ENCODE measurements around the gene LRRC9. TPM values are rescaled to one million over a fixed set of nuclear protein-coding genes. Genes with fewer than 3 reads are reported as not detected.

LRRC9 gene
- polyA plus RNA-seq, 3 donors, result not detected

DNA sequence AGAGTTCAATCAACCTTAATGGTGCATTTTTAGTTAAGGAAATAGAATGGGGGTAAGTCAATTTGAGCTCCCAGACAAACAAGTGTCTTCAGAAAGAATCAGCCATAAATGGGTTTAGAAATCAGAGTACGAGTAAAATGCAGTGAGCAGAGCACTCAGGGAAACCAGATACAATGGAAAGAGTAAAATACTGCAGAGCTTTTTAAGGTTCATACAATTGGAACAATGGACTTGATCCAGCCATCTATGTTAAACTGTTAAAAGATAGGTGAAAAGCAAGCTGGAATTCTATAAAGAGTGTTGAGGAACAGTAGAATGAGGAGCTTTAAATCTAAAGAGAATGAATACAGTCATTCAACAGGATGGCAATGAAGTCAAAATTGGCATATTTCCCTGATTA lies 147.9 kb downstream of the LRRC9 start:
- Histone ChIP-seq H3K4me1 (ENCODE audit: control insufficient read depth in 1 of 2, insufficient read depth in 2 of 2, low read length in 2 of 2) (no peaks in the 10 kb centered on the region), H3K27ac (ENCODE audit: low read depth in 1 of 2, low read length in 2 of 2) (no peak overlapping the region)
- WGBS (ENCODE audit: insufficient coverage), result 100% methylated on average over 1 of the region's 1 CpG

DNA sequence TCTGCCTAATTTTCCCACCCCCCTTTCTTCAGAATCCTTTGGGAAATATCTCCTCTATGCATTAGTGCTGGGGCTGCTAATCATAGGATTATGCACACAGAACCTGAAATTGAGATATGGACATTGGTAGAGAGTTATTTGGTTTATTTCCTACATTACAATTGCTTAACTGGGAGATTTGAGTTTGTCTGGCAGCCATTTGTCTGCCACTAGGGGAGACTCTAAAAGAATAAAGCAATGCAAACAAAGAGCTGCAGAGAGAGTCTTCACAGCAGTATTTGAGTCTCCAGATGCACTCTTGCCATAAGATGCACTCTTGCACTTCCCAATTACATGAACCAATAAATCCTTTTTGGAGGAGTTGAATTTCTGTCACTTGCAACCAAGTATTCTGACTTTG lies 159.8 kb downstream of the LRRC9 start:
- H3K79me2 ChIP-seq (ENCODE audit: insufficient read depth, low read length), result no peaks in the 10 kb centered on the region
- no peaks in the 10 kb centered on the region for H3K36me3 Mint-ChIP-seq
- intact Hi-C loops (cut with micrococcal nuclease), result no loop called here
- H3K4me3 Mint-ChIP-seq, result no peak overlapping the region
- no peaks in the 10 kb centered on the region for H3K4me1 ChIP-seq (ENCODE audit: control insufficient read depth in 1 of 2, insufficient read depth in 2 of 2, low read length in 2 of 2)
- no peaks in the 10 kb centered on the region for H3K27me3 Mint-ChIP-seq (ENCODE audit: low read depth in 3 of 3)
- no peaks in the 10 kb centered on the region for H4K20me1 ChIP-seq (ENCODE audit: insufficient read depth, low read length)
- DNase-seq, result no peak
- no peaks in the 10 kb centered on the region for H3K4me1 Mint-ChIP-seq
- H3K9me3 Mint-ChIP-seq, result peaks cover 0 to 19% (median 7%) of the 10 kb centered on the region in 7 donors
- H3K9me3 ChIP-seq (replicated peaks in 1 of 2; ENCODE audit: control insufficient read depth in 1 of 2, insufficient read depth in 1 of 2, low read length in 2 of 2), result no peaks in the 10 kb centered on the region
- H3K27ac ChIP-seq (ENCODE audit: low read depth in 1 of 2, low read length in 2 of 2), result no peak overlapping the region
- no peak overlapping the region for H2AFZ ChIP-seq (ENCODE audit: insufficient read depth, low read depth, low read length, poor library complexity, severe bottlenecking)
- H3K27ac Mint-ChIP-seq, result no peak overlapping the region
- H3K4me2 ChIP-seq (replicated peaks; ENCODE audit: extremely low read depth, low read length, poor library complexity, severe bottlenecking), result no peak overlapping the region
- no peak for TF ChIP-seq CTCF (IDR thresholded peaks at IDR 0.05)
- no peak overlapping the region for H3K4me3 ChIP-seq (replicated peaks in 1 of 3; ENCODE audit: low read depth in 2 of 3, low read length in 3 of 3)
- no peak overlapping the region for H3K9ac ChIP-seq (ENCODE audit: insufficient read depth, low read length, poor library complexity, severe bottlenecking)
- H3K36me3 ChIP-seq (replicated peaks in 1 of 2; ENCODE audit: control insufficient read depth in 1 of 2, insufficient read depth in 2 of 2, low read length in 2 of 2), result no peaks in the 10 kb centered on the region
- H3K27me3 ChIP-seq (ENCODE audit: control insufficient read depth in 2 of 2, insufficient read depth in 2 of 2, low read length in 2 of 2), result no peaks in the 10 kb centered on the region

More for the DNA sequence above, 147.9 kb downstream of the LRRC9 start:
- no peaks in the 10 kb centered on the region for H3K4me1 Mint-ChIP-seq
- no peak overlapping the region for H3K27ac Mint-ChIP-seq
- H3K9me3 Mint-ChIP-seq, result no peaks in the 10 kb centered on the region
- Histone ChIP-seq H3K9me3 (replicated peaks in 1 of 2; ENCODE audit: control insufficient read depth in 1 of 2, insufficient read depth in 1 of 2, low read length in 2 of 2) (no peaks in the 10 kb centered on the region), H3K36me3 (replicated peaks in 1 of 2; ENCODE audit: control insufficient read depth in 1 of 2, insufficient read depth in 2 of 2, low read length in 2 of 2) (no peaks in the 10 kb centered on the region), H3K9ac (ENCODE audit: insufficient read depth, low read length, poor library complexity, severe bottlenecking) (no peak overlapping the region), H3K4me3 (replicated peaks in 1 of 3; ENCODE audit: low read depth in 2 of 3, low read length in 3 of 3) (no peak overlapping the region), H4K20me1 (ENCODE audit: insufficient read depth, low read length) (no peaks in the 10 kb centered on the region), H3K79me2 (ENCODE audit: insufficient read depth, low read length) (no peaks in the 10 kb centered on the region), H3K27me3 (ENCODE audit: control insufficient read depth in 2 of 2, insufficient read depth in 2 of 2, low read length in 2 of 2) (no peaks in the 10 kb centered on the region), H3K4me2 (replicated peaks; ENCODE audit: extremely low read depth, low read length, poor library complexity, severe bottlenecking) (no peak overlapping the region), H2AFZ (ENCODE audit: insufficient read depth, low read depth, low read length, poor library complexity, severe bottlenecking) (no peak overlapping the region)
- TF ChIP-seq CTCF (IDR thresholded peaks at IDR 0.05), result no peak
- no peaks in the 10 kb centered on the region for H3K36me3 Mint-ChIP-seq
- H3K4me3 Mint-ChIP-seq, result no peak overlapping the region
- DNase-seq, result no peak
- no peaks in the 10 kb centered on the region for H3K27me3 Mint-ChIP-seq (ENCODE audit: low read depth in 3 of 3)
- intact Hi-C loops (cut with micrococcal nuclease), result no loop called here

Measured in CD14-positive monocyte (primary cell).